Left ventricle myocardium inferior (tissue), 1 donor: ENCODE results near the gene POLE. TPM values are rescaled to one million over a fixed set of nuclear protein-coding genes. Genes with fewer than 3 reads are reported as not detected.

Experiments
- DNase-seq: peaks from one replicate; pipeline ENCODE4 v3.0.0-alpha.2; 2020
- H3K27ac ChIP-seq: fragments of 200-600 bp; replicated peaks from 2 replicates; pipeline ENCODE4 v1.8.0; 2021
- H3K27me3 ChIP-seq: fragments of 200-600 bp; 2 replicates; pipeline ENCODE4 v1.8.0; 2021; ENCODE audit warnings: low read depth
- H3K36me3 ChIP-seq: fragments of 200-600 bp; 2 replicates; pipeline ENCODE4 v1.8.0; 2021
- H3K4me1 ChIP-seq: fragments of 200-600 bp; 2 replicates; pipeline ENCODE4 v1.8.0; 2021
- H3K4me3 ChIP-seq: fragments of 200-600 bp; 2 replicates; pipeline ENCODE4 v1.8.0; 2021; ENCODE audit warnings: mild to moderate bottlenecking, moderate library complexity
- H3K9me3 ChIP-seq: fragments of 200-600 bp; replicated peaks from 2 replicates; pipeline ENCODE4 v1.8.0; 2021
- CTCF ChIP-seq: fragments of 200-600 bp; IDR thresholded peaks from 2 replicates; pipeline ENCODE4 v1.8.0; 2021; ENCODE audit warnings: antibody characterized with exemption, mild to moderate bottlenecking, borderline replicate concordance
- intact Hi-C: fragments of 100-400 bp; cut with micrococcal nuclease; formaldehyde crosslinking; loops from one replicate; pipeline ENCODE4 v1.11.0; 2022
- long read RNA-seq: library from polyadenylated mRNA; unstranded; transcript quantifications from one replicate; pipeline ENCODE4 v2.0.0, GENCODE V29; 2021
- total RNA-seq: library from RNA; stranded (reverse); fragmentation: NEBNext Ultra II Directional; extraction: Animal tissue kit (Norgen Biotek cat#: 25700); gene quantifications from one replicate; pipeline ENCODE4 v1.2.1, GENCODE V29; 2021
- donor health status: DM: no; HTN: yes; CAD: no; lungs with severe emphysema.

The POLE gene
- 9.0 TPM for total RNA-seq
- long read RNA-seq, partial matches to known transcripts, result 8 of 10 reads
- long read RNA-seq, other reads (novel, unspliced or antisense), result 0 of 10 reads

- Histone ChIP-seq H3K9me3 (no peaks in the 10 kb centered on the region), H3K4me1 (peaks cover 19% of the 10 kb centered on the region), H3K27me3 (no peaks in the 10 kb centered on the region), H3K4me3 (peak within 1 kb of the TSS; percentile 72), H3K27ac (peak within 1 kb of the TSS; percentile 83), H3K36me3 (no peaks in the 10 kb centered on the region)
- intact Hi-C loops, result no loop called here
- TF ChIP-seq CTCF, result no peak
- DNase-seq, result peak; percentile 98
Measured at GRCh38 chr12:132687211-132688164, at the start of gene POLE, which contains the start of gene PXMP2. Gene POLE, minus strand, starts transcription at chr12:132687342. Its CDS starts 27 bp downstream, at chr12:132687315. Gene PXMP2, plus strand, starts transcription at chr12:132687587. Its CDS starts 84 bp downstream, at chr12:132687671.

- no peak for DNase-seq
- Histone ChIP-seq H3K27me3 (no peaks in the 10 kb centered on the region), H3K4me3 (no peak overlapping the region), H3K36me3 (peaks cover 87% of the 10 kb centered on the region), H3K27ac (peak overlapping the region; percentile 40), H3K4me1 (peaks cover 33% of the 10 kb centered on the region), H3K9me3 (no peaks in the 10 kb centered on the region)
- intact Hi-C loops, result no loop called here
- no peak for TF ChIP-seq CTCF
Measured at GRCh38 chr12:132736913-132737312, 49.8 kb upstream of the POLE start.

- intact Hi-C loops, result no loop called here
- peaks cover 87% of the 10 kb centered on the region for H3K36me3 ChIP-seq
- DNase-seq, result no peak
Measured at GRCh38 chr12:132736378-132736777, 49.2 kb upstream of the POLE start.

GRCh38 chr12:132735496-132735895 is 48.4 kb upstream of the POLE start:
- peaks cover 20% of the 10 kb centered on the region for H3K4me1 ChIP-seq
- H3K4me3 ChIP-seq, result no peak overlapping the region
- no peaks in the 10 kb centered on the region for H3K9me3 ChIP-seq
- peaks cover 87% of the 10 kb centered on the region for H3K36me3 ChIP-seq
- no peak for DNase-seq
- no peak overlapping the region for H3K27ac ChIP-seq
- H3K27me3 ChIP-seq, result no peaks in the 10 kb centered on the region
- intact Hi-C loops, result no loop called here
- no peak for TF ChIP-seq CTCF

More at GRCh38 chr12:132736378-132736777, 49.2 kb upstream of the POLE start:
- no peak for TF ChIP-seq CTCF
- Histone ChIP-seq H3K9me3 (no peaks in the 10 kb centered on the region), H3K27ac (peak overlapping the region; percentile 40), H3K4me3 (no peak overlapping the region), H3K4me1 (peaks cover 29% of the 10 kb centered on the region), H3K27me3 (no peaks in the 10 kb centered on the region)

- TF ChIP-seq CTCF, result no peak
- intact Hi-C loops, result no loop called here
- Histone ChIP-seq H3K9me3 (no peaks in the 10 kb centered on the region), H3K27ac (no peak overlapping the region), H3K4me3 (no peak overlapping the region), H3K4me1 (peaks cover 7% of the 10 kb centered on the region), H3K27me3 (no peaks in the 10 kb centered on the region), H3K36me3 (peaks cover 84% of the 10 kb centered on the region)
- DNase-seq, result no peak
Measured at GRCh38 chr12:132734206-132734605, 47.1 kb upstream of the POLE start.
